ENCODE measurements around the gene SMIM43.

SMIM43 gene

DNA sequence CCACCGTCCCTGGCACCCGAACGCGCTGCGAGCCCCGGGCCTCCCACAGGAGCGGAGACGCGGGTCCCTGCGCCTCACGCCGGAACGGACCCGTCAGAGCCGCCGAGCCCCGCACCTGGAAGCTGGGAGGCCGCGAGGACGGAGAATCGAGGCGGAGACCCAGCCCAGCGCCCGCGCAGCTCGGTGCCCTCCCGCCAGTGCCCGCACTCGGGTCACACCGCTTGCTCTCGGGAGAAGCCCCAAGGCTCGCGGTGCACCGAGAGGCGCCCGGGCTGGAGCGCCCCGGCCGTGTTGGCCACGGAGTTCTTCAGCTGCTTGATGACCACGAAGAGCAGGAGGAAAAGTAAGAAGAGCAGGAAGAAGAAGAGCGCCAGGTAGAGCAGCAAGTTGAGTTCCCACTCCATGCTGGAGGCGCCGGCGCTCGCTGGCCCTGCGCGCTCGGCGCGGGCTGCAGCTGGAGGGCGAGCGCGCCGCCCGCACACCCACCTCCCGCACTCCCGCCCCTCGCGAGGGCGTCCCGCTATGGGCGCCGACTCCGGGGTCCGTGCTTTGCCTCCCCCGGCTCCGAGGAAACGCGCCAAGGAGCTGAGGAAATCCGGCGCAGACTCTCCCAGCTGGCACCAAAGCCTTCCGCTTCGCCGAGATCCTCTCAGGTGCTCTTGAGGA lies at the start of gene SMIM43:
TSS of gene SMIM43 (minus strand) at position 463 of the 666 bp plus-strand sequence. CDS start at position 404, 59 bp downstream.
- peak; percentile 67 for ATAC-seq
- TF ChIP-seq ZNF70 (CRISPR knock-in tag; IDR thresholded peaks at IDR 0.05) (no peak), ARNTL (CRISPR knock-in tag; IDR thresholded peaks at IDR 0.05; ENCODE audit: borderline replicate concordance, low read depth) (no peak), TCF4 (CRISPR knock-in tag; IDR thresholded peaks at IDR 0.05; ENCODE audit: borderline replicate concordance) (no peak), ZNF565 (CRISPR knock-in tag; conservative IDR thresholded peaks at IDR 0.05; ENCODE audit: low read depth) (no peak), ESRRG (CRISPR knock-in tag; IDR thresholded peaks at IDR 0.05) (no peak), TOX (CRISPR knock-in tag; IDR thresholded peaks at IDR 0.05; ENCODE audit: borderline replicate concordance) (no peak), PPARA (CRISPR knock-in tag; IDR thresholded peaks at IDR 0.05; ENCODE audit: borderline replicate concordance) (no peak), GLIS3 (CRISPR knock-in tag; IDR thresholded peaks at IDR 0.05) (no peak), ZFP30 (CRISPR knock-in tag; IDR thresholded peaks at IDR 0.05) (no peak), ZC3H10 (CRISPR knock-in tag; IDR thresholded peaks at IDR 0.05) (no peak), SNAI2 (CRISPR knock-in tag; IDR thresholded peaks at IDR 0.05) (no peak)
- TF ChIP-seq, protein P1, sequence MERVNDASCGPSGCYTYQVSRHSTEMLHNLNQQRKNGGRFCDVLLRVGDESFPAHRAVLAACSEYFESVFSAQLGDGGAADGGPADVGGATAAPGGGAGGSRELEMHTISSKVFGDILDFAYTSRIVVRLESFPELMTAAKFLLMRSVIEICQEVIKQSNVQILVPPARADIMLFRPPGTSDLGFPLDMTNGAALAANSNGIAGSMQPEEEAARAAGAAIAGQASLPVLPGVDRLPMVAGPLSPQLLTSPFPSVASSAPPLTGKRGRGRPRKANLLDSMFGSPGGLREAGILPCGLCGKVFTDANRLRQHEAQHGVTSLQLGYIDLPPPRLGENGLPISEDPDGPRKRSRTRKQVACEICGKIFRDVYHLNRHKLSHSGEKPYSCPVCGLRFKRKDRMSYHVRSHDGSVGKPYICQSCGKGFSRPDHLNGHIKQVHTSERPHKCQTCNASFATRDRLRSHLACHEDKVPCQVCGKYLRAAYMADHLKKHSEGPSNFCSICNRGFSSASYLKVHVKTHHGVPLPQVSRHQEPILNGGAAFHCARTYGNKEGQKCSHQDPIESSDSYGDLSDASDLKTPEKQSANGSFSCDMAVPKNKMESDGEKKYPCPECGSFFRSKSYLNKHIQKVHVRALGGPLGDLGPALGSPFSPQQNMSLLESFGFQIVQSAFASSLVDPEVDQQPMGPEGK (CRISPR knock-in tag; IDR thresholded peaks at IDR 0.05; ENCODE audit: borderline replicate concordance): no peak
- TF ChIP-seq, protein P2, sequence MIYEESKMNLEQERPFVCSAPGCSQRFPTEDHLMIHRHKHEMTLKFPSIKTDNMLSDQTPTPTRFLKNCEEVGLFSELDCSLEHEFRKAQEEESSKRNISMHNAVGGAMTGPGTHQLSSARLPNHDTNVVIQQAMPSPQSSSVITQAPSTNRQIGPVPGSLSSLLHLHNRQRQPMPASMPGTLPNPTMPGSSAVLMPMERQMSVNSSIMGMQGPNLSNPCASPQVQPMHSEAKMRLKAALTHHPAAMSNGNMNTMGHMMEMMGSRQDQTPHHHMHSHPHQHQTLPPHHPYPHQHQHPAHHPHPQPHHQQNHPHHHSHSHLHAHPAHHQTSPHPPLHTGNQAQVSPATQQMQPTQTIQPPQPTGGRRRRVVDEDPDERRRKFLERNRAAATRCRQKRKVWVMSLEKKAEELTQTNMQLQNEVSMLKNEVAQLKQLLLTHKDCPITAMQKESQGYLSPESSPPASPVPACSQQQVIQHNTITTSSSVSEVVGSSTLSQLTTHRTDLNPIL (CRISPR knock-in tag; IDR thresholded peaks at IDR 0.05; ENCODE audit: low read depth): no peak

DNA sequence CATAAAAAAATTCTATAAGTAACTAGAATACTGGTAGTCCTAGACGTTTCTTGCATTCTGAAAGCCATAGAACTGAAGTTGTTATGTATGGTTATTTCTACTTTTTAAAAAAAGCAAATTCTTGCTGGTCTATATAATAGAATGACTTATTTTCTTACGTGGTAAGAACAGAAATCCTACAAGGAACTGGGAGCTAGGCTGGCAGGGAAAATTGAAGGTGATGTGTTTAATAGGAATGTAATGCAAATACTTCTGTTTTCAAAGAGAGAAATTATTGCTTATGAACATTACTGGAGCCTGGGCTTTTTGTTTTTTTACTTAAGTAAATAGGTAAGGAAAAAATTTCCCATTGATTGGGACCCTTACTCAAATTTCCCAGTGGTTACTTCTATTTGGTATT lies 49.8 kb upstream of the SMIM43 start:
- TF ChIP-seq, protein P2 (CRISPR knock-in tag; IDR thresholded peaks at IDR 0.05; ENCODE audit: low read depth): no peak
- TF ChIP-seq, protein P3, sequence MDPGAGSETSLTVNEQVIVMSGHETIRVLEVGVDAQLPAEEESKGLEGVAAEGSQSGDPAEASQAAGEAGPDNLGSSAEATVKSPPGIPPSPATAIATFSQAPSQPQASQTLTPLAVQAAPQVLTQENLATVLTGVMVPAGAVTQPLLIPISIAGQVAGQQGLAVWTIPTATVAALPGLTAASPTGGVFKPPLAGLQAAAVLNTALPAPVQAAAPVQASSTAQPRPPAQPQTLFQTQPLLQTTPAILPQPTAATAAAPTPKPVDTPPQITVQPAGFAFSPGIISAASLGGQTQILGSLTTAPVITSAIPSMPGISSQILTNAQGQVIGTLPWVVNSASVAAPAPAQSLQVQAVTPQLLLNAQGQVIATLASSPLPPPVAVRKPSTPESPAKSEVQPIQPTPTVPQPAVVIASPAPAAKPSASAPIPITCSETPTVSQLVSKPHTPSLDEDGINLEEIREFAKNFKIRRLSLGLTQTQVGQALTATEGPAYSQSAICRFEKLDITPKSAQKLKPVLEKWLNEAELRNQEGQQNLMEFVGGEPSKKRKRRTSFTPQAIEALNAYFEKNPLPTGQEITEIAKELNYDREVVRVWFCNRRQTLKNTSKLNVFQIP (CRISPR knock-in tag; IDR thresholded peaks at IDR 0.05; ENCODE audit: borderline replicate concordance, low read depth): no peak
- TF ChIP-seq BACH2 (CRISPR knock-in tag; IDR thresholded peaks at IDR 0.05; ENCODE audit: borderline replicate concordance) (no peak), OSR1 (CRISPR knock-in tag; IDR thresholded peaks at IDR 0.05) (no peak), ZFP3 (CRISPR knock-in tag; IDR thresholded peaks at IDR 0.05) (no peak), ZNF565 (CRISPR knock-in tag; conservative IDR thresholded peaks at IDR 0.05; ENCODE audit: low read depth) (no peak), TCF4 (CRISPR knock-in tag; IDR thresholded peaks at IDR 0.05; ENCODE audit: borderline replicate concordance) (no peak), ZFP30 (CRISPR knock-in tag; IDR thresholded peaks at IDR 0.05) (no peak), ISL1 (CRISPR knock-in tag; IDR thresholded peaks at IDR 0.05) (no peak), CSDC2 (CRISPR knock-in tag; IDR thresholded peaks at IDR 0.05) (no peak)
- TF ChIP-seq, protein P1 (CRISPR knock-in tag; IDR thresholded peaks at IDR 0.05; ENCODE audit: borderline replicate concordance): no peak
- peak; percentile 26 for ATAC-seq

DNA sequence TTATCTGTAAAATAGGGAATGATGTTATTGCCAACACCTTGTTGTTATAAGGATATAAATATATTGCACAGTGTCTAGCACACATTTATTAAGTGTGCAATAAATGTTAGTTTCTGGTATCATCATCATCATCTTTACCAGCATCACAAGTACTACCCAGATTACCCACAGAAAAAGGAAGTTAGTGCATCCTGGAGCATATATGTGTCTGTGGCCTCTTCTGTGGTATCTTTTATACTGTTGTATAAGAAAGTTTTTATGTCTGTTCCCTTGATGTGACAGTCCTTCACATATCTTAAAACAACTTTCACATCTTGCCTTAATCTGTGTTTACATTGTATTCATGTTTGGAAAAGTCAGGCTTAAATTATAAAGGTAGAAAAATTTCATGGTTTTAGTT lies 46.2 kb upstream of the SMIM43 start:
- no peak for ATAC-seq
- no peak for TF ChIP-seq ZNF565 (CRISPR knock-in tag; conservative IDR thresholded peaks at IDR 0.05; ENCODE audit: low read depth)
- TF ChIP-seq, protein P3 (CRISPR knock-in tag; IDR thresholded peaks at IDR 0.05; ENCODE audit: borderline replicate concordance, low read depth): no peak
- TF ChIP-seq ESRRG (CRISPR knock-in tag; IDR thresholded peaks at IDR 0.05): no peak

All from SK-N-SH treated with all-trans-retinoic acid at 6 μM for 48 hours (cell line).